OCI-LY3 (cell line): ENCODE data around the gene PLEKHA4.

Source experiments
- H2AFZ ChIP-seq: fragments of 200-600, 300-600 bp; shearing (Covaris generic); 2 replicates; pipeline ENCODE4 v1.6.0; 2014; ENCODE audit warnings: antibody characterized with exemption, low read depth, low read length
- H3K27ac ChIP-seq: fragments of 200-600, 300-600 bp; sonication (generic); 2 replicates; pipeline ENCODE4 v1.5.1; 2014; ENCODE audit warnings: mild to moderate bottlenecking, low read length, moderate library complexity, mixed read lengths
- H3K27me3 ChIP-seq: fragments of 200-600, 300-600 bp; sonication (generic); 2 replicates; pipeline ENCODE4 v1.6.1; 2014; ENCODE audit warnings: low read depth, low read length, mixed read lengths
- H3K36me3 ChIP-seq: fragments of 200-600, 300-600 bp; sonication (generic); replicated peaks from 2 replicates; pipeline ENCODE3; 2014; ENCODE audit warnings: low read depth, low read length, mixed read lengths
- H3K4me1 ChIP-seq: fragments of 300-600, 200-600 bp; sonication (generic); 2 replicates; pipeline ENCODE4 v1.6.1; 2014; ENCODE audit warnings: low read length, mixed read lengths
- H3K4me2 ChIP-seq: fragments of 200-600, 300-600 bp; sonication (generic); 2 replicates; pipeline ENCODE4 v1.6.1; 2014; ENCODE audit warnings: low read length, mixed read lengths
- H3K4me3 ChIP-seq: fragments of 300-600, 200-600 bp; sonication (generic); 2 replicates; pipeline ENCODE4 v1.5.1; 2014; ENCODE audit warnings: antibody characterized with exemption, mild to moderate bottlenecking, low read length, moderate library complexity
- H3K79me2 ChIP-seq: fragments of 300-600, 200-600 bp; shearing (Covaris generic); 2 replicates; pipeline ENCODE4 v1.6.1; 2014; ENCODE audit warnings: mild to moderate bottlenecking, low read length, mixed read lengths
- H3K9ac ChIP-seq: fragments of 300-600, 200-600 bp; shearing (Covaris generic); 2 replicates; pipeline ENCODE4 v1.6.0; 2014; ENCODE audit warnings: mild to moderate bottlenecking, low read length, moderate library complexity
- H3K9me3 ChIP-seq: fragments of 200-600, 300-600 bp; shearing (Covaris generic); 2 replicates; pipeline ENCODE4 v1.6.1; 2014; ENCODE audit warnings: low read length, mixed read lengths; ENCODE audit not compliant: insufficient read depth
- H4K20me1 ChIP-seq: fragments of 200-600, 300-600 bp; sonication (generic); 2 replicates; pipeline ENCODE4 v1.6.1; 2016; ENCODE audit warnings: low read length, mixed read lengths; ENCODE audit not compliant: insufficient read depth
- EZH2phosphoT487 ChIP-seq: fragments of 200-600 bp; shearing (Covaris generic); IDR thresholded peaks from 2 replicates; pipeline ENCODE4 v1.6.1; 2018; ENCODE audit warnings: antibody characterized with exemption, mixed run types, low read depth
- TF ChIP-seq, protein P1 (sequence below): fragments of 200-600, 300-600 bp; sonication (generic); IDR thresholded peaks from 2 replicates; pipeline ENCODE4 v1.5.1; 2014; ENCODE audit warnings: antibody characterized with exemption, low read length, low read depth

The PLEKHA4 gene

DNA sequence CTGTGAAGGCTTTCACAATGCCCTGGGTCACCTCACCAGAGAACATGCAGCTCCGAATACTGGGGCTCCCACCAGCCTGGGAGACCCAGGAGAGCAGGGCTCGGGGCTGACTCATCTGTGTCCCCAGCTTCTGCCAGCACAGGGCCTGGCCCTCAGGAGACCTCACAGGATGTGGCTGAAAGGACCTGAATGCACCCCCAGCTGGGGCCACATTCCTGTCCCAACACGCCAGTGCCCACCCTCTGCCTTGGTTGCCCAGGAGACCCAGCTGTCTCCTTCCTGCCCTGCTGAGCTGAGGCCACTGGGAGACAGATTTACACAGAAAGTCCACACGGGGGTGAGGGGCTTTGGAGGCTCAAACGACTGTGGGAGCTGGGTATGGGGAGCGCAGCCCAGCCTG lies 69.5 kb downstream of the PLEKHA4 start:
- no peaks in the 10 kb centered on the region for H3K27me3 ChIP-seq
- no peaks in the 10 kb centered on the region for H4K20me1 ChIP-seq
- no peak overlapping the region for H3K9ac ChIP-seq
- TF ChIP-seq, protein P1, sequence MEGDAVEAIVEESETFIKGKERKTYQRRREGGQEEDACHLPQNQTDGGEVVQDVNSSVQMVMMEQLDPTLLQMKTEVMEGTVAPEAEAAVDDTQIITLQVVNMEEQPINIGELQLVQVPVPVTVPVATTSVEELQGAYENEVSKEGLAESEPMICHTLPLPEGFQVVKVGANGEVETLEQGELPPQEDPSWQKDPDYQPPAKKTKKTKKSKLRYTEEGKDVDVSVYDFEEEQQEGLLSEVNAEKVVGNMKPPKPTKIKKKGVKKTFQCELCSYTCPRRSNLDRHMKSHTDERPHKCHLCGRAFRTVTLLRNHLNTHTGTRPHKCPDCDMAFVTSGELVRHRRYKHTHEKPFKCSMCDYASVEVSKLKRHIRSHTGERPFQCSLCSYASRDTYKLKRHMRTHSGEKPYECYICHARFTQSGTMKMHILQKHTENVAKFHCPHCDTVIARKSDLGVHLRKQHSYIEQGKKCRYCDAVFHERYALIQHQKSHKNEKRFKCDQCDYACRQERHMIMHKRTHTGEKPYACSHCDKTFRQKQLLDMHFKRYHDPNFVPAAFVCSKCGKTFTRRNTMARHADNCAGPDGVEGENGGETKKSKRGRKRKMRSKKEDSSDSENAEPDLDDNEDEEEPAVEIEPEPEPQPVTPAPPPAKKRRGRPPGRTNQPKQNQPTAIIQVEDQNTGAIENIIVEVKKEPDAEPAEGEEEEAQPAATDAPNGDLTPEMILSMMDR = no peak
- TF ChIP-seq EZH2phosphoT487 = no peak
- H3K36me3 ChIP-seq = no peaks in the 10 kb centered on the region
- peaks cover 4% of the 10 kb centered on the region for H3K4me1 ChIP-seq
- H2AFZ ChIP-seq = no peak overlapping the region
- H3K4me2 ChIP-seq = no peak overlapping the region
- no peaks in the 10 kb centered on the region for H3K9me3 ChIP-seq
- H3K27ac ChIP-seq = no peak overlapping the region
- no peaks in the 10 kb centered on the region for H3K79me2 ChIP-seq
- H3K4me3 ChIP-seq = no peak overlapping the region

DNA sequence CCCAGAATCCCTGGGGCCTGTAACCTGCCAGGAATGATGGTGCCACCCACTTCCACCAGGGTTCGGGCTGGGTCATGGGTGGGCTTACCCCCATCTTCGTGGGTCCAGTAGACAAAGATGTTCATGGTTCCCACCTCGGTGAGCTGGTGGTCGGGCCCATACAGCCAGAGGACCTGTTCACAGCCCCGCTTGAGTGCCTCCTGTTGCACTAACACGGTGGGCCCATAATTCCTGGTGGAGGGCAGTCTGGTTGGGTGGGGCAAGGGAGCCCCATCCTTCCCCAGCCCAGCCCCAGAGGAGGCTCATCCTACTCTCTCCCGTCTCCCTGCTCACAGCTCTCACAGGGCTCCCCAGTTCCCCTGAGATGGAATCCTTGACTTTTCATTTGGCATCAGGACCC lies 71.3 kb downstream of the PLEKHA4 start:
- TF ChIP-seq, protein P1 = no peak
- no peak for TF ChIP-seq EZH2phosphoT487
- H3K36me3 ChIP-seq = no peaks in the 10 kb centered on the region

GRCh38 chr19:48796298-48797083 lies 71.9 kb downstream of the PLEKHA4 start:
- H3K9ac ChIP-seq = no peak overlapping the region
- H3K27ac ChIP-seq = no peak overlapping the region
- peaks cover 4% of the 10 kb centered on the region for H3K4me1 ChIP-seq
- no peaks in the 10 kb centered on the region for H3K79me2 ChIP-seq
- no peak for TF ChIP-seq EZH2phosphoT487
- TF ChIP-seq, protein P1 = no peak
- H3K9me3 ChIP-seq = no peaks in the 10 kb centered on the region
- no peaks in the 10 kb centered on the region for H3K27me3 ChIP-seq
- H3K36me3 ChIP-seq = no peaks in the 10 kb centered on the region
- H3K4me2 ChIP-seq = no peak overlapping the region
- no peak overlapping the region for H2AFZ ChIP-seq
- H4K20me1 ChIP-seq = no peaks in the 10 kb centered on the region
- H3K4me3 ChIP-seq = no peak overlapping the region

More for the DNA sequence above, 71.3 kb downstream of the PLEKHA4 start:
- H3K9me3 ChIP-seq = no peaks in the 10 kb centered on the region
- peaks cover 4% of the 10 kb centered on the region for H3K4me1 ChIP-seq
- H3K27me3 ChIP-seq = no peaks in the 10 kb centered on the region
- no peak overlapping the region for H2AFZ ChIP-seq
- no peak overlapping the region for H3K4me3 ChIP-seq
- no peaks in the 10 kb centered on the region for H3K79me2 ChIP-seq
- no peak overlapping the region for H3K4me2 ChIP-seq
- H3K9ac ChIP-seq = no peak overlapping the region
- H4K20me1 ChIP-seq = no peaks in the 10 kb centered on the region
- H3K27ac ChIP-seq = no peak overlapping the region

DNA sequence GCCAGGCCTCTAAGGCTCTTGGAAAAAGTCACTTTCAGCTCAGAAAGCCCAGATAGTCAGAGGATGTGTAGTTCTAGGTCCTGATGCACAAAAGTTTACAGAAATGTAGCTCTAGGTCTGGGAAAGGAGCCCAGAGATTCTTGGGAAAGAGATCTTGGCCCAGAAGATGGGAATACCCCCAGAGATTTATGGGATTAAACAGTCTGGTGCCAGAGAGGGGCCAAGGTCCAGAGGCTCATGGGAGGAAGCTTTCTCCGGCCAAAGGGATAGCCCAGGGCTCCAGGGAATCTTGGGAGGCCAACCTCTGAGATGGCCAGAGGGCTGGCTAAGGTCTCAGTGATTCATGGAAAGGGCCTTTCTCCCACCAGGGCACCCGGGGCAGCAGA lies 72.7 kb downstream of the PLEKHA4 start:
- no peaks in the 10 kb centered on the region for H4K20me1 ChIP-seq
- TF ChIP-seq, protein P1 = no peak
- no peak for TF ChIP-seq EZH2phosphoT487
- H3K27me3 ChIP-seq = no peaks in the 10 kb centered on the region
- no peak overlapping the region for H3K27ac ChIP-seq
- no peaks in the 10 kb centered on the region for H3K9me3 ChIP-seq
- H3K36me3 ChIP-seq = no peaks in the 10 kb centered on the region
- H3K4me3 ChIP-seq = peak overlapping the region; percentile 78
- no peak overlapping the region for H3K9ac ChIP-seq
- peak overlapping the region; percentile 84; the same call in 1 of the 2 replicates for H3K4me2 ChIP-seq
- peaks cover 4% of the 10 kb centered on the region for H3K4me1 ChIP-seq
- H3K79me2 ChIP-seq = no peaks in the 10 kb centered on the region
- no peak overlapping the region for H2AFZ ChIP-seq
